Measurements from ENCODE around the gene MASP1.

MASP1 gene

DNA sequence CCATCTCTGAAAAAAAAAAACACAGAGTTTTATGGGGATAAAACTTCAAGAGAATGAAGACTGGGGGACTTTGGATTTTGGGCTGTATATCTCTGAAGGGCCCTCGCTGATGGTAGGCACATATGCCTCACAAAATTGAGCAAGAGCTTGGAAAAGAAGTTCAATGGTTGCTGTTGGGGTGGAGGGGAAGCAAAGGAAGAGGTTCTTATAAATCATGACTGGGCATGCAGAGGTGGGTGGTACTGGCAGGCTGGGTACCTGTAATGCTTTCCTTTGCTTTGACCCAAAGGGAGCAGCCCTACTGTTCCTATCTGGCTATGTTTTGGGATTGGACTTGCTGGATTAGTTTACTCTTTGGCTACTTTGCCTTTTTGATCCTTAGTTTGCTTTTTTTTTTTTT is 100.3 kb downstream of the MASP1 start:
- Histone ChIP-seq H3K36me3 (ENCODE audit: control insufficient read depth, insufficient read depth, low read length) (no peaks in the 10 kb centered on the region), H3K9me3 (ENCODE audit: control insufficient read depth, low read length) (no peaks in the 10 kb centered on the region), H3K27ac (ENCODE audit: low read depth, low read length, severe bottlenecking) (no peak overlapping the region), H3K4me1 (ENCODE audit: control insufficient read depth, insufficient read depth, low read length, poor library complexity, severe bottlenecking) (peaks cover 13% of the 10 kb centered on the region), H3K4me3 (ENCODE audit: extremely low read depth, insufficient read depth, low read length, poor library complexity, severe bottlenecking) (no peak overlapping the region)
- 86 to 87% methylated on average over 1 of the region's 1 CpG for WGBS, 2 experiments (ENCODE audit: insufficient coverage in 2 of 2)

DNA sequence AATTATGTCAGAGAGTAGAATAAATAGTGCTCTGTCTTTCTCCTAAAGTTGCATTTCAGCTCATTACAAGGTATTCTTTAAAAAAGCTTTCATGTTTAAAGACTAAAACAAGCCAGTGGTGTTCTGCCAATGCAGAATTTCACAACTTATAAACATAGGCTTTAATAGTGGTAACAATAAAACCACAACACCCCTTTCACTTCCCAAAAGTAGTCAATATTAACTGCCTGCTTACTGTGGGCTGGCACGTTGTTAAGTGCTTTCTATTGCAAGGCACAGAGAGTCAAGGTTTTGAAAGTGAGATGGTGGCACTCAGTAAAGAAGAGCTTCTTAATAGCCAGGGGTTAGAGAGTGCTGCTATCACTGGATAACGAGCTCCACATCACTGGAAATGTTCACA is 102.6 kb downstream of the MASP1 start:
- Histone ChIP-seq H3K9me3 (ENCODE audit: control insufficient read depth, low read length) (no peaks in the 10 kb centered on the region), H3K4me1 (ENCODE audit: control insufficient read depth, insufficient read depth, low read length, poor library complexity, severe bottlenecking) (peaks cover 26% of the 10 kb centered on the region), H3K27ac (ENCODE audit: low read depth, low read length, severe bottlenecking) (no peak overlapping the region), H3K36me3 (ENCODE audit: control insufficient read depth, insufficient read depth, low read length) (no peaks in the 10 kb centered on the region), H3K4me3 (ENCODE audit: extremely low read depth, insufficient read depth, low read length, poor library complexity, severe bottlenecking) (no peak overlapping the region)
- WGBS, 2 experiments (ENCODE audit: insufficient coverage in 2 of 2) = 78 to 85% methylated on average over 1 to 2 of the region's 2 CpGs

DNA sequence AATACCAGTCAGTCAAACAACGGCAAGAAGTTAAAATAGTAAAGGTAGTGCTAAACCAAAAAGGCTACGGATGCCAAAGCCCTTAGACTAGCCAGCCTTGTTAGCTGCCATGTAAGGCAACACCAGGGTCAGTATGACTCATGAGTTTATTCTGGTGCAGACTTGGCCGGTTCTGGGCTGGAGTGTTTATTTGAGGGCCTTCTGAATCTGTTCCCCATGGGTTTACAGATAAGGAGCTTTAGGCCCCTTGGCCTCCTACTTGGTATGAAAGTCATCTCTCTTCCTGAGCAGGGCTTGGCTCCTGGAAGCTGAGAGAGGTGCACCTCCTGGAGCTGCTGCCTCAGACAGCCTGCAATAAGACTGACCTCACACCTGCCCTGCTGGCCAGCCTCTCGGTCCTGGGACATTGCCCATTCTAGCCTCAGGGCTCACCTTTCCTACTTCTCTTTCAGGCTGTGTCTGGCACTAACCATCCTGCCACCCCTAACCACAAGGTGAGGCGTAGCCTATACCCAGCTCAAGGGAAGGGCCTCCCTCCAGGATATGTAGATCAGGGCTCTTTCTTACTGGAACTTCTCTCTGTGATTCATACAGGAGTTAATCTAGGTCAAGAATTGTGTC is 104.6 kb downstream of the MASP1 start:
- H3K9me3 ChIP-seq (ENCODE audit: control insufficient read depth, low read length) = no peaks in the 10 kb centered on the region

DNA sequence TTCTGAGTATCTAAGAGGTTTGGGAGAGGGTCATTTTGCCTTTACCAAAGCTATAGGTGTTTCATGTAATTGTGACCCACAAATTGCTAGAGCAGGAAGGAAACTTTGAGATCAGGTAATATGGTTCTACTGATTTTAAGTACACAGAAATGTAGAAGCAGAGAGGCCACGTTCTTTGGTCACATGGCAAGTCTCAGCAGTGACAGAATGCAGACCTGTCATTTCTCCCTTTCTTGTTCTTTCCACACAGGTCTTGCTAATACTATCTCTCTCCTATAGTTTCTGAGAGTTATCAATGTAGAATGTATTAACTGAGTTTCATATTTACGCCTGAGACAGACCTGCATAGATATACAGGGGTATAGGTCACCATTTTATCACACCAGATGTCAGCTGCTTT is 105.2 kb downstream of the MASP1 start:
- Histone ChIP-seq H3K4me3 (ENCODE audit: extremely low read depth, insufficient read depth, low read length, poor library complexity, severe bottlenecking) (no peak overlapping the region), H3K27ac (ENCODE audit: low read depth, low read length, severe bottlenecking) (peak overlapping the region; percentile 74), H3K36me3 (ENCODE audit: control insufficient read depth, insufficient read depth, low read length) (no peaks in the 10 kb centered on the region), H3K4me1 (ENCODE audit: control insufficient read depth, insufficient read depth, low read length, poor library complexity, severe bottlenecking) (peaks cover 40% of the 10 kb centered on the region), H3K9me3 (ENCODE audit: control insufficient read depth, low read length) (no peaks in the 10 kb centered on the region)
- 100% methylated on average over 2 of the region's 2 CpGs; no CpG with 5 or more reads in 1 of the 2 experiments for WGBS, 2 experiments (ENCODE audit: insufficient coverage in 2 of 2)

More for the DNA sequence above, 104.6 kb downstream of the MASP1 start:
- H3K4me3 ChIP-seq (ENCODE audit: extremely low read depth, insufficient read depth, low read length, poor library complexity, severe bottlenecking) = no peak overlapping the region
- WGBS, 2 experiments (ENCODE audit: insufficient coverage in 2 of 2) = 68 to 72% methylated on average over 2 to 3 of the region's 5 CpGs
- H3K27ac ChIP-seq (ENCODE audit: low read depth, low read length, severe bottlenecking) = peak overlapping the region; percentile 74
- peaks cover 40% of the 10 kb centered on the region for H3K4me1 ChIP-seq (ENCODE audit: control insufficient read depth, insufficient read depth, low read length, poor library complexity, severe bottlenecking)
- H3K36me3 ChIP-seq (ENCODE audit: control insufficient read depth, insufficient read depth, low read length) = no peaks in the 10 kb centered on the region

DNA sequence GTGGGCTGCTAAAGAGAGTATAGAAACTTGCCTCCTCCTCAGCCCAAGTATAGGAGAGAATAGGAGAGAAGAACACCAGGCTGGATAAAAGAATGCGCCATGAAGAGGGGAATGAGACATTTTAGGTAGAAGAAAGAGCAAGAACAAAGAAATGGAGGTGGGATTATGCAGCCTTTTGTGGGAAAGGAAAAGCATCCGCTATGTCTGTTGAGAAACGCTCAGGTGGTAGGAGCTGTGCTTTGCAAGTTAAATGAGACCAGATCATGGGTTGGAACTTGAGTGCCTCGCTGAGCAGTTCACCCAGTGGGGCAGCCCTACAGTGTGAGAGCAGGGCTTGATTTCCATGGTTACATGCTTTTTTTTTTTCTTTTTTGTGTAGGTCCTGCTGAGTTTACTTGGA is 105.8 kb downstream of the MASP1 start:
- Histone ChIP-seq H3K36me3 (ENCODE audit: control insufficient read depth, insufficient read depth, low read length) (no peaks in the 10 kb centered on the region), H3K9me3 (ENCODE audit: control insufficient read depth, low read length) (no peaks in the 10 kb centered on the region), H3K4me1 (ENCODE audit: control insufficient read depth, insufficient read depth, low read length, poor library complexity, severe bottlenecking) (peaks cover 40% of the 10 kb centered on the region), H3K27ac (ENCODE audit: low read depth, low read length, severe bottlenecking) (peak overlapping the region; percentile 10), H3K4me3 (ENCODE audit: extremely low read depth, insufficient read depth, low read length, poor library complexity, severe bottlenecking) (no peak overlapping the region)
- 46 to 62% methylated on average over 3 to 4 of the region's 4 CpGs for WGBS, 2 experiments (ENCODE audit: insufficient coverage in 2 of 2)
